ENCODE results near the gene FBXO27.
"Not testable (repeated sequence)": the region's sequence is repeated elsewhere in the genome, so short reads cannot be mapped to it uniquely, and the experiment has no call there.

FBXO27 gene

GRCh38 chr19:39014037-39014436, 18.3 kb downstream of the FBXO27 start:
- no peaks in the 10 kb centered on the region for H3K9me3 ChIP-seq (ENCODE audit: control insufficient read depth, insufficient read depth, low read length)
- WGBS (ENCODE audit: insufficient coverage, insufficient read length), result no CpG with 5 or more reads among the region's 7 CpGs
- no peaks in the 10 kb centered on the region for H3K4me1 ChIP-seq (ENCODE audit: control insufficient read depth, insufficient read depth, low read length)
- no peak overlapping the region for H3K4me3 ChIP-seq (ENCODE audit: low read length)
- no peak overlapping the region for H3K27ac ChIP-seq (ENCODE audit: low read length)
- no peaks in the 10 kb centered on the region for H3K27me3 ChIP-seq (ENCODE audit: control insufficient read depth, insufficient read depth, low read length)
- no peaks in the 10 kb centered on the region for H3K36me3 ChIP-seq (ENCODE audit: control insufficient read depth, insufficient read depth, low read length)
- no peak for DNase-seq (ENCODE audit: low read depth, low spot score)

GRCh38 chr19:39009001-39009400, 23.3 kb downstream of the FBXO27 start:
- DNase-seq (ENCODE audit: low read depth, low spot score), result no peak
- WGBS (ENCODE audit: insufficient coverage, insufficient read length), result no CpG with 5 or more reads among the region's 6 CpGs
- H3K4me3 ChIP-seq (ENCODE audit: low read length), result no peak overlapping the region
- H3K9me3 ChIP-seq (ENCODE audit: control insufficient read depth, insufficient read depth, low read length), result no peaks in the 10 kb centered on the region
- H3K4me1 ChIP-seq (ENCODE audit: control insufficient read depth, insufficient read depth, low read length), result peaks cover 1% of the 10 kb centered on the region; the same call in 1 of the 2 replicates
- no peaks in the 10 kb centered on the region for H3K27me3 ChIP-seq (ENCODE audit: control insufficient read depth, insufficient read depth, low read length)
- H3K27ac ChIP-seq (ENCODE audit: low read length), result no peak overlapping the region
- H3K36me3 ChIP-seq (ENCODE audit: control insufficient read depth, insufficient read depth, low read length), result no peaks in the 10 kb centered on the region

- no peaks in the 10 kb centered on the region for H3K36me3 ChIP-seq (ENCODE audit: control insufficient read depth, insufficient read depth, low read length)
- no peaks in the 10 kb centered on the region for H3K27me3 ChIP-seq (ENCODE audit: control insufficient read depth, insufficient read depth, low read length)
- peaks cover 1% of the 10 kb centered on the region; the same call in 1 of the 2 replicates for H3K4me1 ChIP-seq (ENCODE audit: control insufficient read depth, insufficient read depth, low read length)
- DNase-seq (ENCODE audit: low read depth, low spot score), result no peak
- H3K27ac ChIP-seq (ENCODE audit: low read length), result no peak overlapping the region
- no peaks in the 10 kb centered on the region for H3K9me3 ChIP-seq (ENCODE audit: control insufficient read depth, insufficient read depth, low read length)
- no peak overlapping the region for H3K4me3 ChIP-seq (ENCODE audit: low read length)
- no CpG with 5 or more reads among the region's 6 CpGs for WGBS (ENCODE audit: insufficient coverage, insufficient read length)
These were observed 24.2 kb downstream of the FBXO27 start for GRCh38 chr19:39008137-39008536.

GRCh38 chr19:39007096-39007495, 25.3 kb downstream of the FBXO27 start:
- Histone ChIP-seq H3K4me3 (ENCODE audit: low read length) (no peak overlapping the region), H3K4me1 (ENCODE audit: control insufficient read depth, insufficient read depth, low read length) (peaks cover 1% of the 10 kb centered on the region; the same call in 1 of the 2 replicates), H3K27ac (ENCODE audit: low read length) (no peak overlapping the region), H3K36me3 (ENCODE audit: control insufficient read depth, insufficient read depth, low read length) (no peaks in the 10 kb centered on the region), H3K9me3 (ENCODE audit: control insufficient read depth, insufficient read depth, low read length) (no peaks in the 10 kb centered on the region), H3K27me3 (ENCODE audit: control insufficient read depth, insufficient read depth, low read length) (no peaks in the 10 kb centered on the region)
- no peak for DNase-seq (ENCODE audit: low read depth, low spot score)
- no CpG with 5 or more reads among the region's 3 CpGs for WGBS (ENCODE audit: insufficient coverage, insufficient read length)

- no CpG with 5 or more reads among the region's 9 CpGs for WGBS (ENCODE audit: insufficient coverage, insufficient read length)
These were observed 27.9 kb downstream of the FBXO27 start for GRCh38 chr19:39004403-39004802.

GRCh38 chr19:39003796-39004195, 28.6 kb downstream of the FBXO27 start:
- no peak for DNase-seq (ENCODE audit: low read depth, low spot score)
- WGBS (ENCODE audit: insufficient coverage, insufficient read length), result no CpG with 5 or more reads among the region's 4 CpGs
- H3K27ac ChIP-seq (ENCODE audit: low read length), result no peak overlapping the region
- H3K4me3 ChIP-seq (ENCODE audit: low read length), result no peak overlapping the region
- no peaks in the 10 kb centered on the region for H3K36me3 ChIP-seq (ENCODE audit: control insufficient read depth, insufficient read depth, low read length)
- no peaks in the 10 kb centered on the region for H3K9me3 ChIP-seq (ENCODE audit: control insufficient read depth, insufficient read depth, low read length)
- no peaks in the 10 kb centered on the region for H3K27me3 ChIP-seq (ENCODE audit: control insufficient read depth, insufficient read depth, low read length)
- peaks cover 1% of the 10 kb centered on the region; the same call in 1 of the 2 replicates for H3K4me1 ChIP-seq (ENCODE audit: control insufficient read depth, insufficient read depth, low read length)

More at GRCh38 chr19:39004403-39004802, 27.9 kb downstream of the FBXO27 start:
- Histone ChIP-seq H3K4me3 (ENCODE audit: low read length) (no peak overlapping the region), H3K9me3 (ENCODE audit: control insufficient read depth, insufficient read depth, low read length) (no peaks in the 10 kb centered on the region), H3K27me3 (ENCODE audit: control insufficient read depth, insufficient read depth, low read length) (no peaks in the 10 kb centered on the region), H3K4me1 (ENCODE audit: control insufficient read depth, insufficient read depth, low read length) (peaks cover 1% of the 10 kb centered on the region; the same call in 1 of the 2 replicates), H3K36me3 (ENCODE audit: control insufficient read depth, insufficient read depth, low read length) (no peaks in the 10 kb centered on the region), H3K27ac (ENCODE audit: low read length) (no peak overlapping the region)
- DNase-seq (ENCODE audit: low read depth, low spot score), result no peak

GRCh38 chr19:39003188-39003587, 29.2 kb downstream of the FBXO27 start:
- H3K27me3 ChIP-seq (ENCODE audit: control insufficient read depth, insufficient read depth, low read length), result no peaks in the 10 kb centered on the region
- H3K36me3 ChIP-seq (ENCODE audit: control insufficient read depth, insufficient read depth, low read length), result no peaks in the 10 kb centered on the region
- no peak overlapping the region for H3K4me3 ChIP-seq (ENCODE audit: low read length)
- WGBS (ENCODE audit: insufficient coverage, insufficient read length), result no CpG with 5 or more reads among the region's 4 CpGs
- peaks cover 1% of the 10 kb centered on the region; the same call in 1 of the 2 replicates for H3K4me1 ChIP-seq (ENCODE audit: control insufficient read depth, insufficient read depth, low read length)
- no peak overlapping the region for H3K27ac ChIP-seq (ENCODE audit: low read length)
- DNase-seq (ENCODE audit: low read depth, low spot score), result no peak
- H3K9me3 ChIP-seq (ENCODE audit: control insufficient read depth, insufficient read depth, low read length), result no peaks in the 10 kb centered on the region

GRCh38 chr19:39001041-39001440, 31.3 kb downstream of the FBXO27 start:
- no peak overlapping the region for H3K27ac ChIP-seq (ENCODE audit: low read length)

GRCh38 chr19:38997576-38997975, 34.8 kb downstream of the FBXO27 start:
- WGBS (ENCODE audit: insufficient coverage, insufficient read length), result no CpG with 5 or more reads among the region's 3 CpGs
- not testable (repeated sequence) for H3K27me3 ChIP-seq (ENCODE audit: control insufficient read depth, insufficient read depth, low read length); H3K4me1 ChIP-seq (ENCODE audit: control insufficient read depth, insufficient read depth, low read length); H3K4me3 ChIP-seq (ENCODE audit: low read length); DNase-seq (ENCODE audit: low read depth, low spot score); H3K9me3 ChIP-seq (ENCODE audit: control insufficient read depth, insufficient read depth, low read length); H3K36me3 ChIP-seq (ENCODE audit: control insufficient read depth, insufficient read depth, low read length); H3K27ac ChIP-seq (ENCODE audit: low read length)

More at GRCh38 chr19:39001041-39001440, 31.3 kb downstream of the FBXO27 start:
- DNase-seq (ENCODE audit: low read depth, low spot score), result no peak
- H3K27me3 ChIP-seq (ENCODE audit: control insufficient read depth, insufficient read depth, low read length), result no peaks in the 10 kb centered on the region
- no peak overlapping the region for H3K4me3 ChIP-seq (ENCODE audit: low read length)
- no peaks in the 10 kb centered on the region for H3K4me1 ChIP-seq (ENCODE audit: control insufficient read depth, insufficient read depth, low read length)
- WGBS (ENCODE audit: insufficient coverage, insufficient read length), result no CpG with 5 or more reads among the region's 7 CpGs
- H3K36me3 ChIP-seq (ENCODE audit: control insufficient read depth, insufficient read depth, low read length), result no peaks in the 10 kb centered on the region
- H3K9me3 ChIP-seq (ENCODE audit: control insufficient read depth, insufficient read depth, low read length), result no peaks in the 10 kb centered on the region

GRCh38 chr19:38993271-38993670, 39.1 kb downstream of the FBXO27 start:
- no CpG with 5 or more reads among the region's 3 CpGs for WGBS (ENCODE audit: insufficient coverage, insufficient read length)
- Histone ChIP-seq H3K4me3 (ENCODE audit: low read length) (no peak overlapping the region), H3K27me3 (ENCODE audit: control insufficient read depth, insufficient read depth, low read length) (no peaks in the 10 kb centered on the region), H3K36me3 (ENCODE audit: control insufficient read depth, insufficient read depth, low read length) (no peaks in the 10 kb centered on the region), H3K4me1 (ENCODE audit: control insufficient read depth, insufficient read depth, low read length) (no peaks in the 10 kb centered on the region), H3K9me3 (ENCODE audit: control insufficient read depth, insufficient read depth, low read length) (no peaks in the 10 kb centered on the region), H3K27ac (ENCODE audit: low read length) (no peak overlapping the region)
- DNase-seq (ENCODE audit: low read depth, low spot score), result no peak

- no peak overlapping the region for H3K4me3 ChIP-seq (ENCODE audit: low read length)
- H3K9me3 ChIP-seq (ENCODE audit: control insufficient read depth, insufficient read depth, low read length), result no peaks in the 10 kb centered on the region
- no peaks in the 10 kb centered on the region for H3K4me1 ChIP-seq (ENCODE audit: control insufficient read depth, insufficient read depth, low read length)
- no peaks in the 10 kb centered on the region for H3K27me3 ChIP-seq (ENCODE audit: control insufficient read depth, insufficient read depth, low read length)
- WGBS (ENCODE audit: insufficient coverage, insufficient read length), result no CpG with 5 or more reads among the region's 13 CpGs
- H3K36me3 ChIP-seq (ENCODE audit: control insufficient read depth, insufficient read depth, low read length), result no peaks in the 10 kb centered on the region
- H3K27ac ChIP-seq (ENCODE audit: low read length), result no peak overlapping the region
- no peak for DNase-seq (ENCODE audit: low read depth, low spot score)
These were observed 41.2 kb downstream of the FBXO27 start for GRCh38 chr19:38990949-38991697.

Data from iPS DF 6.9 (cell line).